Activated T-cell treated with anti-CD3 and anti-CD28 coated beads, Interleukin-2, amount 50 U/mL, for 4 hours (primary cell): ENCODE data around the gene DLGAP1. TPM values are rescaled to one million over a fixed set of nuclear protein-coding genes. Genes with fewer than 3 reads are reported as not detected.
"Not testable (repeated sequence)": the region's sequence is repeated elsewhere in the genome, so short reads cannot be mapped to it uniquely, and the experiment has no call there.

Experiments
- ATAC-seq, 2 donors: fragments of 200-7000 bp; cut with Tn5 transposase; one replicate each; pipeline ENCODE4 v1.10.0; 2021
- DNase-seq: peaks from one replicate; pipeline ENCODE4 v3.0.0-alpha.2; 2020
- H3K27me3 Mint-ChIP-seq: one replicate; pipeline ENCODE4 v1.8.0; 2021; ENCODE audit warnings: low read depth, mixed read lengths
- H3K36me3 Mint-ChIP-seq: one replicate; pipeline ENCODE4 v1.8.0; 2022; ENCODE audit warnings: mixed read lengths; ENCODE audit not compliant: insufficient read depth
- H3K4me1 Mint-ChIP-seq: one replicate; pipeline ENCODE4 v1.8.0; 2021; ENCODE audit warnings: low read depth, mixed read lengths
- H3K4me3 Mint-ChIP-seq: one replicate; pipeline ENCODE4 v1.8.0; 2021; ENCODE audit warnings: mild to moderate bottlenecking, moderate library complexity, mixed read lengths
- H3K9me3 Mint-ChIP-seq: one replicate; pipeline ENCODE4 v1.8.0; 2021; ENCODE audit warnings: mixed read lengths
- total RNA-seq, 3 donors: library from RNA; stranded (reverse); gene quantifications; one replicate each; pipeline ENCODE4 v1.2.1, GENCODE V29; 2021

The DLGAP1 gene
- total RNA-seq, 3 donors from 2014 or later, result 0.16 TPM; not detected in 2

DNA sequence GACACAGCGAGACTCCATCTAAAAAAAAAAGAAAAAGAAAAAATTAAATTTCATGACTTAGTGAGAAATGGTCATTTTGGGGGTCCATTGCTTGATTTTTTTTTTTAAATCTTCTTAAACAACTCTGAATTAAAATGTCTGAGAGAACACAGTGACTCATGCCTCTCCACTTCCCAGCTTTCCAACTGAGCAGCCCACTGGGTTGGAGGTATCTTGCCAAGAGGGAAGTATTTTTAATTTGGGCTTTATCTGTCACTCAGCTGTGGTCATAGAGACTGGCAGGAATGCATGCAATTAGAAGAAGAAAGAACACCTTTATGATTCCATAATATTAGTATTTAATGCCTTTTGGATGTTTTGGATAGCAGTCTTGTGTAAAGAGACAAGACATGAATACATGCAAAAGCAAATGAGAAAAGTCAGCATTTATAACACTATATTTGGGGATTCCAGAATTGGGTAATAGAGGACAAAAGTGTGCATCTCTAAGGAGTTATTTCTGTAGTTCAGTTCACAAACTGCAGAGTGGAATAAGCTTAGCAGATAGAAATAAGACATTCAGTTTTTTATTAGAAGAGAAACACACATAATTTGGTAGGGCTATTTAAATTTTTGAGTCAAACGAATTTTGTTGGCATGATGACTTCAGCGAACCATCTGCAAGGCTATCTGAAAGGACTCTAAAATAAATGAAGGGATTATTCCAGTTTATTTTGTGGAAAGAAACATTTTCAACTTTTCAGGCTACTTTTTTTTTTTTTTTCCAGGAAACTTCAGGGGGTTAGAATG lies 750.4 kb downstream of the DLGAP1 start:
- Mint-ChIP-seq H3K36me3 (no peaks in the 10 kb centered on the region), H3K9me3 (no peaks in the 10 kb centered on the region), H3K4me1 (peaks cover 2% of the 10 kb centered on the region), H3K27me3 (peaks cover 37% of the 10 kb centered on the region), H3K4me3 (no peak overlapping the region)
- ATAC-seq, result no peak
- no peak for DNase-seq

GRCh38 chr18:3703732-3704176 lies 751.4 kb downstream of the DLGAP1 start:
- H3K4me3 Mint-ChIP-seq, result no peak overlapping the region
- no peak for DNase-seq
- ATAC-seq, result no peak
- peaks cover 1% of the 10 kb centered on the region for H3K9me3 Mint-ChIP-seq
- no peaks in the 10 kb centered on the region for H3K36me3 Mint-ChIP-seq
- H3K4me1 Mint-ChIP-seq, result peaks cover 2% of the 10 kb centered on the region
- H3K27me3 Mint-ChIP-seq, result peaks cover 38% of the 10 kb centered on the region

- not testable (repeated sequence) for H3K4me3 Mint-ChIP-seq, H3K36me3 Mint-ChIP-seq, DNase-seq, H3K9me3 Mint-ChIP-seq, ATAC-seq, H3K4me1 Mint-ChIP-seq
- H3K27me3 Mint-ChIP-seq, result peaks cover 43% of the 10 kb centered on the region
These were observed 755.2 kb downstream of the DLGAP1 start for GRCh38 chr18:3699707-3700567.

DNA sequence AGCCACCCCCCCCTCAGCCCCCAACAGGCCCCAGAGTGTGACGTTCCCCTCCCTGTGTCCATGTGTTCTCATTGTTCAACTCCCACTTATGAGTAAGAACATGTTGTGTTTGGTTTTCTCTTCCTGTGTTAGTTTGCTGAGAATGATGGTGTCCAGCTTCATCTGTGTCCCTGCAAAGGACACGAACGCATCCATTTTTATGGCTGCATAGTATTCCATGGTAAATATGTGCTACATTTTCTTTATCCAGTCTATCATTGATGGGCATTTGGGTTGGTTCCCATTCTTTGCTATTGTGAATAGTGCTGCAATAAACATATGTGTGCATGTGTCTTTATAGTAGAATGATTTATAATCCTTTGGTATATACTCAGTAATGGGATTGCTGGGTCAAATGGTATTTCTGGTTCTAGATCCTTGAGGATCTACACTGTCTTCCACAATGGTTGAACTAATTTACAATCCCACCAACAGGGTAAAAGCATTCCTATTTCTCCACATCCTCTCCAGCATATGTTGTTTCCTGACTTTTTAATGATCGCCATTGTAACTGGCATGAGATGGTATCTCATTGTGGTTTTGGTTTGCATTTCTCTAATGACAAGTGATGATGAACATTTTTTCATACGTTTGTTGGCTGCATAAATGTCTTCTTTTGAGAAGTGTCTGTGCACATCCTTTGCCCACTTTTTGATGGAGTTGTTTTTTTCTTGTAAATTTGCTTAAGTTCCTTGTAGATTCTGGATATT lies 760.9 kb downstream of the DLGAP1 start:
- H3K4me1 Mint-ChIP-seq, H3K9me3 Mint-ChIP-seq, ATAC-seq, H3K4me3 Mint-ChIP-seq, H3K36me3 Mint-ChIP-seq, DNase-seq: not testable (repeated sequence)
- peaks cover 12% of the 10 kb centered on the region for H3K27me3 Mint-ChIP-seq

- Mint-ChIP-seq H3K4me1 (no peaks in the 10 kb centered on the region), H3K4me3 (no peak overlapping the region), H3K9me3 (peaks cover under 1% of the 10 kb centered on the region), H3K27me3 (peaks cover 7% of the 10 kb centered on the region), H3K36me3 (no peaks in the 10 kb centered on the region)
- no peak for DNase-seq
- ATAC-seq, result no peak
These were observed 761.7 kb downstream of the DLGAP1 start for GRCh38 chr18:3693410-3693809.

DNA sequence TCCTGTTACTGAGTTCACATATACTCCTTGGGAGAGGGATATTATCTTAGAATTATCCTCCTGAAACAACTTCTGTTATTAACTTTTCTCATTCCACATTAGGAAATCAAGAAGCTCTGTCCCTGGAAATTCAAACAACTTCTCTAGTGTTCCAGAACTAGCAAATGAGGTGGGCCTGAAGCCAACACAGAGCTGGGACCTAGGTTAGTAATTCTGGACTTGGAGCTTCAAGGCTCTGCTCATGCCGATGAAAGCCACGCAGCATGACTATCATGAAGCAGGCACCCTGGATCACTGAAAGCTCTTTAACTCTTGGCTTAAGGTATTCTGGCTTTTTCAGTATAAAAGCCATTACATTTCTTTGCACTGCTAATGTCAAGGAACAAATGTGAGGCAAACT lies 762.4 kb downstream of the DLGAP1 start:
- Mint-ChIP-seq H3K27me3 (peaks cover 3% of the 10 kb centered on the region), H3K4me3 (no peak overlapping the region), H3K36me3 (no peaks in the 10 kb centered on the region), H3K9me3 (no peaks in the 10 kb centered on the region), H3K4me1 (no peaks in the 10 kb centered on the region)
- no peak for DNase-seq
- ATAC-seq, result no peak

DNA sequence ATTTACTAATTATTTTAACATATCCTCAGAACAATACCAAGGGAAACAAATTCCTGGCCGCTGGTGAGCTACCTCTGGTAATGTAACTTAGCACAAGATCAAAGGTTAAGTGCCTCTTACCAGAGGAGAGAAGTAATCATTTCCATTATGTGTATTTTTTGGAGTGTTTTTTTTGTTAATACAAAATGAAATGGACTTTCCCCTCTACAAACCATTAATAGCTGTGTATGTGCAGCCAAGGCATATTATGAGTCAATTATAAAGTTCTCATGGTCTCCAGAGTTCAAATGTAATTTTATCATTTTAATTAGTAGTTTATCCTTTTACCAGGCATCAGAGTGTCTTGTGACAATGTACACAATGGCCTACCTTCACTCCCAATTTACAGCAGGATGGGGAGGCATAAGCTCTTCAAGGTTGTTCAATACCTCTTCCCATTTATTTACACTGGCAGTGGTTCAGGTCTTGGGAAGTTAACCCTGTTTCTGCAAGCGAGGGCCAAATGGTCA lies 762.9 kb downstream of the DLGAP1 start:
- Mint-ChIP-seq H3K9me3 (no peaks in the 10 kb centered on the region), H3K36me3 (no peaks in the 10 kb centered on the region), H3K27me3 (no peaks in the 10 kb centered on the region), H3K4me1 (no peaks in the 10 kb centered on the region), H3K4me3 (no peak overlapping the region)
- no peak for ATAC-seq
- no peak for DNase-seq

DNA sequence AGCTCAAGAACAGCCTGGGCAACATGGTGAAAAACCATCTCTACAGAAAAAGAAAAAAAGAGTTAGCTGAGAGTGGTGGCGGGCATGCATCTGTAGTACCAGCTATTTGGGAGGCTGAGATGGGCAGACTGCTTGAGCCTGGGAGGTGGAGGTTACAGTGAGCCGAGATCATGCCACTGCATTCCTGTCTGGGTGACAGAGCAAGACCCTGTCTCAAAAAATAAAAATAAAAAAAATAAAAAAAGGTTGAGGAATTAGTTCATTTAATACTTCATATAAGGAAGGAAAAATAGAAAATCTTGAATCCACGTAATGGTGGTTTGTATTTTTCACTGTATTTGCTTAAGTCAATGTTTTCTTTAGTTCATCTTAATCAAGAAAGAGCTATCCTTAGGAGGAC lies 763.4 kb downstream of the DLGAP1 start:
- no peak overlapping the region for H3K4me3 Mint-ChIP-seq
- no peaks in the 10 kb centered on the region for H3K27me3 Mint-ChIP-seq
- ATAC-seq (no peak), DNase-seq (no peak)
- no peaks in the 10 kb centered on the region for H3K4me1 Mint-ChIP-seq
- H3K36me3 Mint-ChIP-seq, result no peaks in the 10 kb centered on the region
- H3K9me3 Mint-ChIP-seq, result no peaks in the 10 kb centered on the region

- Mint-ChIP-seq H3K27me3 (no peaks in the 10 kb centered on the region), H3K4me1 (no peaks in the 10 kb centered on the region)
These were observed 764.4 kb downstream of the DLGAP1 start for GRCh38 chr18:3690764-3691066.

DNA sequence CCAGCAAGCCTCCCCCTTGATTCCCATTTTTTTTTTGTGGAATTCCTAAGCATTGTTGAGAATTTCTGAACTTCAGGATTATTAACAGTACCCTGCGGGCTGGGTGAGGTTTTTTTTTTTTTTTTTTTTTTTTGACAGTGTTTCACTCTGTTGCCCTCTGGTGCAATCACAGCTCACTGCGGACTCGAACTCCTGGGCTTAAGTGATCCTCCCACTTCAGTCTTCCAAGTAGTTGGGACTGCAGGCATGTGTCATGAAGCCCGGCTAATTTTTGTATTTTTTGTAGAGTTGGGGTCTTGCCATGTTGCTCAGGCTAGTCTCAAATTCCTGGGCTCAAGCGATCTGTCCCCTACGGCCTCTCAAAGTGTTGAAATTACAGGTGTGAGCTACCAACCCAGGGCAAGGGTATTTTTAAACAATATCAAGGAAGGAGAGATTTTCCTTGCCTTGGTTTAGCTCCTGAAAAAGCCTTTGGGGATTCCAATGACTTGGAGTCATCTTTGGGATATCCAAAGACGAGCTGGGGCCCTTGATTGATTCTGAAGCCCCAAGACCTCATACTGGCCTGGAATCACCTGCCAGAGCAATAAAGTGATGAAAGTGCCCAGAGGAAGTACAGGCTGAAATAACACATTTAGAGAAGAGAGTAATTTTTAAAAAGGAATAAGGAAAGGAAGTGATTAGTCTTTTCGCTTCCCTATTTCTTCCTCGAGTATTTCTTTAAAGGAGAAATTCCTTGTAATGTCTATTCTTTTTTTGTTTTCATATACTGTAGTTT lies 764.9 kb downstream of the DLGAP1 start:
- Mint-ChIP-seq H3K4me1 (no peaks in the 10 kb centered on the region), H3K27me3 (no peaks in the 10 kb centered on the region), H3K4me3 (no peak overlapping the region), H3K36me3 (no peaks in the 10 kb centered on the region), H3K9me3 (no peaks in the 10 kb centered on the region)
- DNase-seq (no peak), ATAC-seq (no peak)

More at GRCh38 chr18:3690764-3691066, 764.4 kb downstream of the DLGAP1 start:
- ATAC-seq (no peak), DNase-seq (no peak)
- Mint-ChIP-seq H3K36me3 (no peaks in the 10 kb centered on the region), H3K4me3 (no peak overlapping the region), H3K9me3 (no peaks in the 10 kb centered on the region)

GRCh38 chr18:3689091-3689490 lies 766.0 kb downstream of the DLGAP1 start:
- Mint-ChIP-seq H3K36me3 (no peaks in the 10 kb centered on the region), H3K9me3 (no peaks in the 10 kb centered on the region), H3K27me3 (no peaks in the 10 kb centered on the region), H3K4me1 (no peaks in the 10 kb centered on the region), H3K4me3 (no peak overlapping the region)
- ATAC-seq, result no peak
- no peak for DNase-seq

GRCh38 chr18:3688690-3689089 lies 766.4 kb downstream of the DLGAP1 start:
- DNase-seq (no peak), ATAC-seq (no peak)
- no peaks in the 10 kb centered on the region for H3K9me3 Mint-ChIP-seq
- no peak overlapping the region for H3K4me3 Mint-ChIP-seq
- no peaks in the 10 kb centered on the region for H3K4me1 Mint-ChIP-seq
- H3K36me3 Mint-ChIP-seq, result no peaks in the 10 kb centered on the region
- no peaks in the 10 kb centered on the region for H3K27me3 Mint-ChIP-seq

DNA sequence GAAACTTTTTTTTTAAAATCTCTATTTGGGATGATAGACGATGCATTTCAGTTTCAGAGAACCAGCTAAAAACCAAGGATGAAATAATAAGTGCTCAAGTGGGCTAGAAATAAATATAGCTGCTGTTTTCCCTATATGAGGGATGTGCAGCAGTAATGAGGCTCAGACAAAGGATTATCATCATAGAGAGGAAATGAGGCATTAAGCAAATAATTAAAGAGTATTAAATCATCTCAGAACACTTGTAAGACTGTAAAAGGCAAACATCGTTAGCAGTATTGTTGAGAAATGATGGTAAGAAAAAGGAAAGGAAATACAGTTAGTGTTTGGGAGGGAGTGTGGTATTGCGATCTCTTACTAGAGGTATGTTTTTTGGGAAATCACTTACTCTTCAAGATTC lies 771.6 kb downstream of the DLGAP1 start:
- Mint-ChIP-seq H3K36me3 (no peaks in the 10 kb centered on the region), H3K4me1 (no peaks in the 10 kb centered on the region), H3K4me3 (no peak overlapping the region), H3K9me3 (peaks cover 9% of the 10 kb centered on the region), H3K27me3 (no peaks in the 10 kb centered on the region)
- ATAC-seq (no peak), DNase-seq (no peak)

DNA sequence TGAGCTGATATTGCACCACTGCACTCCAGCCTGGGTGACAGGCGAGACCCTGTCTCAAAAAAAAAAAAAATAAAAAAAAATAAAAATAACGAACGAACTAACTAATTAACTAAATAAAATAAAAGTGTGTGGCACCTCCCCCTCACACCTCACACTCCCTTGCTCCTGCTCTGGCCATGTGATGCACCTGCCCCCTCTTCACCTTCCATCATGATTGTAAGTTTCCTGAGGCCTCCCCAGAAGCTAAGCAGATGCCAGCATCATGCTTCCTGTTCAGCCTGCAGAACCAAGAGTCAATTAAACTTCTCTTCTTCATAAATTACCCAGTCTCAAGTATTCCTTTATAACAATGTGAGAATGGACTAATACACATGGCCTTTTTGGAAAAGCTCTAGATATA lies 773.0 kb downstream of the DLGAP1 start:
- no peaks in the 10 kb centered on the region for H3K4me1 Mint-ChIP-seq
- no peak overlapping the region for H3K4me3 Mint-ChIP-seq
- no peak for ATAC-seq
- peaks cover 9% of the 10 kb centered on the region for H3K9me3 Mint-ChIP-seq
- no peak for DNase-seq
- peaks cover 6% of the 10 kb centered on the region for H3K27me3 Mint-ChIP-seq
- H3K36me3 Mint-ChIP-seq, result no peaks in the 10 kb centered on the region
